ENCODE data around the gene ANKK1.

The ANKK1 gene

DNA sequence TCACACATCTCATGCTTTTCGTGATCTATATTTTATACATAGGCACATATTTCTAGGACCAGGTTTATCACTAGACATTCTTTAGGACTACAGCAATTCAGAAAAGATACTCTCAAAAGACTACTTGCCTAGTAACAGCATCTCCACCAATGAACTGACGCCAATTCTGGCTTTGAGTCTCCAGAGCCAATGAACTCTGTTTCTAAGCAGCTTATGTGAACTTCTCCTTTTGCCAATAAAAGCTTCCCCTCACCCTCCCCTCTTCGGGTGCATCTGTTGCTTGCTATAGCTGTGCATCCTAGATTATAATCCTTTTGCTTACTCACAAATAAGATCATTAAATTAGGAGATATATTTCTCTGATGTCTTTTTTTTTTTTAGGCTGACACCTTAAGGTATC lies 11.4 kb upstream of the ANKK1 start:
- no peak for DNase-seq (ENCODE audit: extremely low read depth in 1 of 2, low read depth in 1 of 2)

DNA sequence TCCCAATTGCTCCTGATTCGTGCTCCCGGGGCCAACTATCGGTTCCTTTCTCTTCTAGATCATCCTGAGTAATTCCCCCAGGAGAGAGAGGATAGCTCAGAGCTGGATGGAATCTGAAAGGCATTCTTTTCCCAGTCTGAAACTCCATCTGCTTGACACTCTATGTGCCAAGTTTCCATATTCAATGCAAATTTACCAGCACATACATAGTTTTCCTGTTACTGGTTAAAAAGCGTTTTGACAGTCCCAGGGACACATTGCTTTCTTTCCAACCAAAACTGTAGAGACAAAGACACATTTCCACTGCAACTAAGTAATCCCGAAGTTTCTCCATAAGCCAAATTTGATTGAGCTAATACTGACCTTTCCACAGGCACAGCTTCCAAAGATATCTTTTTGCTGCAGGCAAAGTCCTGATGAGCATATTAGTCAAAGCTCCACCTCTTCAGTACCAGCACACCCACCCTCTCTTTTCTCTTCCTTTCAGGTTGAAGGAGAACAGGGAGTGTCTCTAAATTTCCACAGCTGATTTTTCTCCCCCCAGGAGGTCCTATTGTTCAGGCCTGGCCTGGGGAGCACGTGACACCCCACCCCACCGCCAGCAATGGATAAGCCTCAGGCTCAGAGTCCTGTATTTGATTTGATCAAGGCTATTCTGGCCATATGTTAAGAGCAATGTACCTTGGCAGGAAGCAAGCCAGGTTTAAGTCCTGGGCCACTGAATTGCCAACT lies 9.7 kb upstream of the ANKK1 start:
- DNase-seq (ENCODE audit: extremely low read depth in 1 of 2, low read depth in 1 of 2): no peak

DNA sequence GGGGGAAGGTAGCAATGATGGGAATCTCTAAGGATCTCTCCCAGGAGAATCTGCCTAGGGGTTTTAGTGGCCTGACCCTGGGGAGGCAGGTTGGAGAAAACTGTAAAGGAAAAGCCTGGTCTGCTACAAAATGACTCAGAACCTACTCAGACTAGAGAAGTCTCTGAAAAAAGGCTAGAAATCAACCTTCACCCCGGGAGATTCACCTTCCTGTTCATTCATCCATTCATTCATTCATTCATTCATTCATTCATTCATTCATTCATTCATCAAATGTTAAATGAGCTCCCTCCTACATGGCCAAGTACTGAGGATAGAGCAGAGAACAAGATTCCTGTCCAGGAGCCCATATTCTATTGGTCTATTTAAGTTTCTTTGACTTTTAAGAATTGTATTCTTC lies 8.9 kb upstream of the ANKK1 start:
- DNase-seq (ENCODE audit: extremely low read depth in 1 of 2, low read depth in 1 of 2): no peak

DNA sequence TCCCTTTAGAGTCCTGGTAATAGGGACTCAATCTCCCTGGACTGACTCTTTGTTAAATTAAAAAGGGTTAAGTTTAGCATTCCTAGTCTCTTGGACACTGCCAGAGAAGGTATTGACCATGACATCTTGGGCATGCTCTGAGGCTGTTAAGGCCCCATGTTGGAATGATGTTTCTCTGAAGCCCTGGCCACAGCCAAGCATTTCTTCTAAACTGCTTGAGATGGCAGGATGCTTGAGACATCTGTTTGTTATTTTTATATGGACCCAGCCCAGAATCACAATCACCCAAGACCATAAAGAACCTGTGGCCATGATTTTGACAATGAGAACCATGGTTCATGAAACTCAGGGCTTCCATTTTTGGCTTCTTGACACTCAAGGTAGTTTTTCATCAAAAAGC lies 5.5 kb upstream of the ANKK1 start:
- DNase-seq (ENCODE audit: extremely low read depth in 1 of 2, low read depth in 1 of 2): no peak

DNA sequence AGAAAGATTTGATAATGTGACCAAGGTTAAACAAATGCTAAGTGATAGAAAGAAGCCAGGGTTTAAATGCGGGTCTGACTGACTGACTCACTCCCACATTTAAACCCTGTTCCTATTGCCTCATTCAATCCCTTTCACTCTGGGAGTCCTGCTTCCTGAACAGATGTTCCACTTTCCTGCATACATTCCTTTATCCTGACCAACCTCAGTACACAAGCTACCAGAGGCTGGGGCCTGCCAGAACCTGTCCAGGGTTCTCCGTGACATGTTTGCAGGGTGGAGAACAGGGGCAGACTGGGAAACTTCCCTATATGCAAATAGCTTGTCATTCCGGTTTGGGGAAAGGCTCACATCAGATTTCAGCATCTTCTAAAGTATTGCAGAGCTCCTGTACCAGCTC lies 3.0 kb upstream of the ANKK1 start:
- no peak for DNase-seq (ENCODE audit: extremely low read depth in 1 of 2, low read depth in 1 of 2)

DNA sequence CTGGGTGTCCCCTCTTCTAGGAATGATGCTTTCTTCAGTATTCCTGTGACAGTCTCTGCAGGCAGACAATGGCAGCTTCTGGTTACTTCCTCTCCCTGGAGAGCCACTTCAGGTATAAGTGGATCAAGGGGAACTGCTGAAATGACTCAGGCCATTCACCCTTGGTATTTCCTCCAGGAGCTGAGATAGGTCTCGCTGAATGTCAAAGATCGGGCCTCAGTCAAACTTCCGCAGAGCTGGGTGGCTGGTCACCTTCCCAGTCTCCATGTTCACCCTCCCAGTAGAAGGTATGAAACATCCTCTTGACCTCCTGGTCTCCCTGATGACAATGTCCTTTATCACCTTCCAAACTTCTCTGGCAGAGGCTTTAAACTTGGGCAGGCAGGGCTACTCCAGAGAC lies 1.8 kb upstream of the ANKK1 start:
- no peak for DNase-seq (ENCODE audit: extremely low read depth in 1 of 2, low read depth in 1 of 2)

DNA sequence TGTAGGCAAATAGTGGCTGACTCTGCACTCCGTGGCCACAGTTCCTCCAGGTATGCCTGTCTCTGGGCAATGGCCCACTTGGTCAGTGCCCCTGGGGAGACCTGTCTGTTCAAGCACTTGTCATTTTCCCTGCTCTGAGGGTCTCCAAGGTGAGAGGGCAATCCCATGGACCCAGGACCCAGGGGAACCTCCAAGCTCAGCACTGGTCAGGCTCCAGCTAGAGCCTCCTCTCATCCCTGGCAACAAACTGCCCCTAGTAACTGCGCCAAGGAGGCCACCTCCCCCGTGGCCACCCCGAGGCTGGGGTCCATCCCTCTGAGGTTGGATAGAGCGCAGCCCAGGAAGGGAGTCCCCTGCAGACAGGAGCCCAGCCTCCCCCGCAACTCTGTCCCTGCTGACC lies 713 bp upstream of the ANKK1 start:
- DNase-seq (ENCODE audit: extremely low read depth in 1 of 2, low read depth in 1 of 2): no peak

DNA sequence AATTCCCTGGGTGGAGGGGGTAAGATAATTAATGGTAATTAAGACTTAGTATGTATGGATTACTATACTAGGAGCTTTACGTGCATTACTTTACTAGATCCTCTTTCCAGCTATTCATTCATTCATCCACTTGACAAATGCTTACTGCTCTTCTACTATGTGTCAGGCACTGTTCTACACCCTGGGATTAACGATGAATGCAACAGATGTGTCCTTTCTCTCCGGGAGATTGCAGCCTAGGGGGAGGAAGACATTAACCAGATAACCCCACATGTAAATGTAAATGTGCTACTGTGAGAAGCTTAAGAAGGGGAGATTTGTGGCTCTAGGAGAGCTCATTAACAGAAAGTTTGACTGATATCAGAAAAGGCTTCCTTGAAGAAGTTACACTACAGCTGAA lies 1.7 kb downstream of the ANKK1 start:
- DNase-seq (ENCODE audit: extremely low read depth in 1 of 2, low read depth in 1 of 2): no peak

DNA sequence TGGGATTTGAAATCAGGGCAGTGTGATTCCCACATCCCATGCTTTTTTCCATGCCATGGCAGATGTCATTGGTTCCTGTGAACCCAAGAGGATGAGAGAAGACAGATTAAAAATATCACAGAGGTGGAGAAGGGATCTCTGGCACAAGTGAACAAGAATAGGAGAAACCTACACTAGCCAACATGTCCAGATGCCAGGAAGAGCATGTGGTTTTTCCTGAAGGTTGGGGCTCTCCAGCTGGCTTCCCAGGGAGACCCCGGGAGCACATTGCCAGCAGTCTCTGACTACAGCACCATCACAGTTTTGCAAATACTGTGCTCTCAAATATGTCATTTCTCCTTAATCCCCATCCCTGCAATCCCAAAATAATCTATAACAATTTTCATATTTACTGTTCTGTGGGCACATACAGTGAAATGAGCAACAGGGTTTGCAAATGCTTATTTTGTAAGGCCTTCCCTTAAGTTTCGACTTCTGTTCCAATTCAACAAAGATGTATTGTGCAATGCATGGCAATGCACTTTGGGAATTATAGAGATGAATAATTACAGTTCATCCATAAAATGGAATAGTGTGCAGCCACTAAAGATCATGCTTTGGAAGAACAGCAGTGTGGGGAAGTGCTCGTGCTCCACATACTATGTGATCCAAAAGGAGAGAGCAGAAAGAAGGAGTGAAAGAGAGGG lies 4.8 kb downstream of the ANKK1 start:
- DNase-seq (ENCODE audit: extremely low read depth in 1 of 2, low read depth in 1 of 2): no peak

DNA sequence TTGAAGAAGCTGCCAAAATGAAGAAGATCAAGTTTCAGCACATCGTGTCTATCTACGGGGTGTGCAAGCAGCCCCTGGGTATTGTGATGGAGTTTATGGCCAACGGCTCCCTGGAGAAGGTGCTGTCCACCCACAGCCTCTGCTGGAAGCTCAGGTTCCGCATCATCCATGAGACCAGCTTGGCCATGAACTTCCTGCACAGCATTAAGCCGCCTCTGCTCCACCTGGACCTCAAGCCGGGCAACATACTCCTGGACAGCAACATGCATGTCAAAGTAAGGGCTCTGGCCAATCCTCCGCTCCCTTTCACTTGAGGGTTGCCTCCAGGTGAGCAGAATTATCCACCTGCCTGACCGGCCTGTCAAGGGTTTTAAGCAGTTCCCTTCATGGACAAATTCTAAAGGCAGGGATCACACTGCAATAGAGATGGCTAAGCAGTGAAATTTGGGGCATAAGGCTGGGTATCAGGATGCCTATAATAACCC lies 6.0 kb downstream of the ANKK1 start:
- no peak for DNase-seq (ENCODE audit: extremely low read depth in 1 of 2, low read depth in 1 of 2)

DNA sequence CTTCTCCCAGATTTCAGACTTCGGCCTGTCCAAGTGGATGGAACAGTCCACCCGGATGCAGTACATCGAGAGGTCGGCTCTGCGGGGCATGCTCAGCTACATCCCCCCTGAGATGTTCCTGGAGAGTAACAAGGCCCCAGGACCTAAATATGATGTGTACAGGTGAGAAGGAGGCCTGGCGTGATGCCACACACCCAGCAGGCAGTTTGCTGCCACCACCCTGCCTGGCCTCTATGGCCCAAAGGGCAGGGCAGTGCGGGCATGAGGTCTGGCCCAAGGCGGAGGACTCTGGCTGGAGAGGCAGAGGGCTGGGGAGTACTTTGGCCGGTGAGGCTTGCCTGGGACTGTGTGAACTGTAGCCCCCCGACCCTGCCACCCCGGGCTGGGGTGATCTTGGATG lies 7.3 kb downstream of the ANKK1 start:
- no peak for DNase-seq (ENCODE audit: extremely low read depth in 1 of 2, low read depth in 1 of 2)

DNA sequence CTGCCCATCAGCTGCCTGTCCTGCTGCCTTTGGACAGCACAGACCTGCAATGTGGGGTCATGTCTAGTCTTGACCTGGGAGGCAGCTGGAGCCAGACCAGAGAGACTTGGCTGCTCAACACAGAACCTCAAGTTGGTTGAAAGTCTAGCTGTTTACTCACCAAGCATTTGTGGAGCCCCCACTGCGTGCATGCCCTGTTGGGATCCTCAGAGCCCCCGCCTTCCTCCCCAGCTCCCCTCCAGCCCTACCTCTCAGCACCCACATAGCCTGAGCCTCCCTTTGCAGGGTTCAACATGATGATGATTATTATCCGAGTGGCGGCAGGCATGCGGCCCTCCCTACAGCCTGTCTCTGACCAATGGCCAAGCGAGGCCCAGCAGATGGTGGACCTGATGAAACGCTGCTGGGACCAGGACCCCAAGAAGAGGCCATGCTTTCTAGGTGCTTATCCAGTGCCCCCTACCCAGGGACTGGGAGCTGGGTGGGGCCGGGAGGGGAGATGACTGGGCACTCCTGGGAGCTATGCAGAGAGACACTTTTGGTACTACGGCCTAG lies 8.3 kb downstream of the ANKK1 start:
- no peak for DNase-seq (ENCODE audit: extremely low read depth in 1 of 2, low read depth in 1 of 2)

DNA sequence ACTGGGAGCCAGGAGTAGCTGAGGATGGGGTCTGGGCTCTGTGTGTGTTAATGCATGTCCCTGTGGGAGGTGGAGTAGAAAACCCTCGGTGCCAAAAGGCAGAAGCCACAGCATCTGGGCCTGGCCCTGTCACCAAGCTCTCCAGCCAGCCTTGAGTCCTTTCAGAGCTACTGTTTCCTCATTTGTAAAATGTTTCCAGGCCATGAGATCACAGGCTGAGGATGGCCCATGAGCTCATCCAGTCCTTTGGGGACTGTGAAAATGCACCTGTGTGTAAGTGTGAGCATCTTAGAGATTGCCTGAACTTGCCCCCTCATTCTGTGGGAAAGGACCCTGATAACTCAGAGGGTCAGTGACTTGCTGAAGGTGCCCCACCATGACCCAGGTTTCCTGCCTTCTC lies 9.1 kb downstream of the ANKK1 start:
- no peak for DNase-seq (ENCODE audit: extremely low read depth in 1 of 2, low read depth in 1 of 2)

DNA sequence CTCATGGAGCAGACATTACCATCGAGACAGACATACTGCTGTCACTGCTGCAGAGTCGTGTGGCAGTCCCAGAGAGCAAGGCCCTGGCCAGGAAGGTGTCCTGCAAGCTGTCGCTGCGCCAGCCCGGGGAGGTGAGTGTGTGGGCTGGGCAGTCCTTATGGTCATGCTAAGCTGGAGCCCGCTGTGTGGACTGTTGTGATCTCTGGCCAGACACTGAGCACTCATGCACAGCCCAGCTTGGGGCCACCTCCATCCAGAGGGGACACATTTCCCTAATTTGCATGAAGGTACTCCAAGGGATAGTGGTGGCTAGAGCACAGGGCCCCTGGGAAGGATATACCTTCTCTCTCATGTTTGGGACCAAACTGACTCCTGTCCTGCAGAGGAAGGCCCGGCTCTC lies 9.6 kb downstream of the ANKK1 start:
- DNase-seq (ENCODE audit: extremely low read depth in 1 of 2, low read depth in 1 of 2): no peak

DNA sequence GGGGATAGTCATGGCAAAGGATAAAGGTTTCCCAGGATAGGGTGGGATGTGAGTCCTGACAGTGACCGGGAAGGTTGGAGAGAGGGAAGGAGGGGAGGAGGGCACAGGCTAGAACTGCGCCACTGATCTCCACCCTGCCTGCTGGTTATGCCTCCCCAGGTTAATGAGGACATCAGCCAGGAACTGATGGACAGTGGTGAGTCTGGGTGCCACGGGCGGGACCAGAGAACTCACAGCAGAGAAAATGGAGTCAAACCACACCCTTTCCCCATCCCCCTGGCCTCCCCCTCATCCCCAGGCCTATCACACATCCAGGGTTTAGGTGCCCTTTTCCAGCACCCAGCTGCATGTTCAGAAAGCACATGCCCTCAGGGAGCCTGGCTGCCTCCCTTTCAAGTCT lies 10.2 kb downstream of the ANKK1 start:
- no peak for DNase-seq (ENCODE audit: extremely low read depth in 1 of 2, low read depth in 1 of 2)

DNA sequence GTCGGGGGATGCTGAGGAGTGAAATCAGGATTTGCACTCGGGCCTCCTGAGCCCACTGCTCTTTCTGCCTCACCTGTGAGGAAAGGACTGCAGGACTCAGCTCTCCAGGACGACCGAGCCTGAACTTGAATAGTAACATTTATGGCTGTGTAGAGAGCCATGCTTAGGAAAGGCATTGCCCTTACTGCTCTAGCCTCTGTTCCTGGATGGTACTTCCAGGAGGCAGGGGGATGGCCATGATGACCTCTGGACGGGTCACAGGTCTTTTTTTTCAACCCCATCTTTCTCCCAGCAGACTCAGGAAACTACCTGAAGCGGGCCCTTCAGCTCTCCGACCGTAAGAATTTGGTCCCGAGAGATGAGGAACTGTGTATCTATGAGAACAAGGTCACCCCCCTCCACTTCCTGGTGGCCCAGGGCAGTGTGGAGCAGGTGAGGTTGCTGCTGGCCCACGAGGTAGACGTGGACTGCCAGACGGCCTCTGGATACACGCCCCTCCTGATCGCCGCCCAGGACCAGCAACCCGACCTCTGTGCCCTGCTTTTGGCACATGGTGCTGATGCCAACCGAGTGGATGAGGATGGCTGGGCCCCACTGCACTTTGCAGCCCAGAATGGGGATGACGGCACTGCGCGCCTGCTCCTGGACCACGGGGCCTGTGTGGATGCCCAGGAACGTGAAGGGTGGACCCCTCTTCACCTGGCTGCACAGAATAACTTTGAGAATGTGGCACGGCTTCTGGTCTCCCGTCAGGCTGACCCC lies 11.3 kb downstream of the ANKK1 start:
- no peak for DNase-seq (ENCODE audit: extremely low read depth in 1 of 2, low read depth in 1 of 2)

DNA sequence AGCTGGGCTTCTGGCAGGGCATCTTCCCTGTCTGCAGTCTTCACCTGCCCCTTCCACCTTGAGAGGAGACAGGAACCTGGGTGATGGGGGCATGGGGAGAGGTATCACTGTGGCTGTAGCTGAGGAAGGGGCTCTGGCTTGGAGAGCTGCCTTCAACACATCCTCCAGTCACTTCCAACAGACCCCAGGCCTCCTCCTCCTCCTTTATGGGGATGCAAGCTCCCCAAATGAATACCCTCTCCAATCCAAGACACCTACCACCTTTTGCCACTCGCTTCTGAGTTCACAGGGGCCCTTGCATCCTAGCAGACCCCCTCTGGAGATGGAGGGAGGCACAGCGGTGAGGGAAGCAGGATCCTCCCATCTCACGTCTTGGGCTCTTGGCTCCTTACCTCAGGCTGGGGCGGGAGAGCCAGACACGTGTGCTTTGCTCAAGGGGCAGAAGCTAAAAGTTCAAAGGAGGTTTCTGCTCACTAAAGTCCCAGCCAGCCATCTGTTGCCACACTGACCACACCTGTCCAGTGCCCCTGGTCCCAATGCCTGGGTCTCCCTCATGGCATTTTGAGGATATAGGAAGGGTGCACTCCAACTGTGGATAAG lies 13.2 kb downstream of the ANKK1 start:
- DNase-seq (ENCODE audit: extremely low read depth in 1 of 2, low read depth in 1 of 2): no peak

DNA sequence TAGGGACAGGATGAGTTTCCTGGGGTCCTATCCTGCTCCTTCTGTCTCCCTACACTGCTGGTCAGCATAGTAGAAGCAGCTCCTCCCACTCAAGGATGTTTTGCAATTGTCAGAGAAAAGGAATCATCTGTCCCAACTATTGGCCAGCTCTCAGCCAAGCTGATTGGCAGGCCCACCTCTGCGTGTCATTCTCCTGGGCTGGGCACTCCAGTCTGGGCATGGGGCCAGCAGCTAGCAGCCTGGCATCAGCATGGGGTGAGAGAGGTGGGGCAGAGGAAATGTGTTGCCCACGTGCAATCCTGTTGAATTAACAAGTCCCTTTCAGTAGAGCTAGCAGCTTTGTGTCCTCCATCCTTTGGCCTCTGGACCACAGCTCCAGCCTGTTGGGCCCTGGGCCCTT lies 14.1 kb downstream of the ANKK1 start:
- no peak for DNase-seq (ENCODE audit: extremely low read depth in 1 of 2, low read depth in 1 of 2)

DNA sequence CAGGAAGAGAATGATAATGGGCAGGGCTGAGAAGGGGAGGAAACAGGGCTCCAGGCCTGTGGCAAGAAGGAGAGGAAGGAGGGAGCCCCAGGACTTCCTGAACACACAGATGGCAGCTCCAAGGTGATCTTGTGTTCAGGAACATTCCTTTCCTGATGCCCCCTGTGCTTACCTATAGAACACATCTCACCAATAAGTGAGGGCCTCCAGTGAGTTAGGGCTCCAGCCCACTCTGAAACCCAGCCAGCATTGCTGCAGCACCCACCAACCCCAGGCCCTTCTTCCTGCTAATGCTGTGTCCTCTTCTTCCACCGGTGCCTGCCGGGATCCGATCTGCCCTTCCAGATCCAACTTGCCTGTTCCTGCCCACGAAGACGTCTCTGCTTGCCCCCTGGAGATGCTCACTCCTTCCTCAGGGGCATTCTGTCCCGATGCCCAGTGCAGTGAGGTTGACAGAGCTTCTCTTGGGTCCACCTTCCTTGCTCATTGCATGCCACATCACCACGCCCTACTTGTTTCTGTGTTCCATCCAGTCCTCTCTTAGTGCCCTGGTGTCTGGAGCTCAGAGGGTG lies 17.4 kb downstream of the ANKK1 start:
- DNase-seq (ENCODE audit: extremely low read depth in 1 of 2, low read depth in 1 of 2): no peak

DNA sequence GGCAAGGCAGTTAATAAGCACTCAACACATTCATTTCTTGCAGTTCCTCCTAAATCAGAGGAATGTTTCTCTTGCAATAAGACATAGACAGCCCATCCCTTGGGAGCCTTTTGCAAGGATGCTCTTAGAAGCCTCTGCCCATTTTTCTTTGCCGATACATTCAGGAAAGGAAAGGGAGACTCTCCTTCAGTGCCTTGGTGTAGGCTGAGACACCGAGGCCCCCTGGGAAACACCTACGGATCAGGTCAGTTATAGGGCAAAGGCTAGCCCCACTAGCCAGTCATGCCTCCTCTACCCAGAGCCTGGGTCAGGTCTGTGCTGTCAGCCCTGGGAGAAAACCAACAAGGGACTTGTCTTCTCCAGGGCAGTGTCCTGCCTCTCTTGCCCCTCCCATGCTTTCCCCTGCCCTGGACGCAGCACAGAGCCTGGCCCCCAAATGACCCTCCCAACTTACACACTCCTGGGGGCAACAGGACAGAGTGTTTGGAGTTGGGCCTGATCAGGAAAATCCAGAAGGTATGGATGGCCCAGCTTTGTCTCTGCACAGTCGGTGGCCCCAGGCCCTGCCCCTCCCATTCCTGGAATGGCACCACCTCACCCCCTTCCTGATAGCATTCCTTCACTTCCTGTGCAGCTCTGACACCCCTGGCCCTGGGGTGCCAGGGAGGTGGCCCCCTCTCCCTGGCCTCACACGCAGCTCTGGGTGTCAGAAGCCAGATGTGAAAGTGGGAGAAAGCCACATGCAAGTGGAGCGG lies 18.3 kb downstream of the ANKK1 start:
- DNase-seq (ENCODE audit: extremely low read depth in 1 of 2, low read depth in 1 of 2): no peak
